M059J (cell line): ENCODE data around the gene ABCA10. TPM values are rescaled to one million over a fixed set of nuclear protein-coding genes. Genes with fewer than 3 reads are reported as not detected.

ENCODE experiments used
- total RNA-seq: library from RNA; depleted of rRNA; stranded (reverse); fragments of >200 nt; shearing (Covaris generic); gene quantifications from 2 replicates; pipeline ENCODE4 v1.2.3, GENCODE V29; 2014; rRNA removed

ABCA10 gene
- total RNA-seq, 1 experiment from 2014 or later: not detected

Other genes with a start within 250 kb of the ABCA10 start
- not detected in 2 replicates for gene ABCA9, start 167.9 kb downstream of the ABCA10 start, total RNA-seq
- gene ABCA6, start 86.9 kb downstream of the ABCA10 start, total RNA-seq: not detected in 2 replicates
- gene ABCA5, start 98.3 kb upstream of the ABCA10 start, total RNA-seq: 0.05 TPM in 1 of 2 replicates, not detected in the other
- gene MAP2K6, start 185.9 kb upstream of the ABCA10 start, total RNA-seq: 0.22 and 1.2 TPM in 2 replicates